ENCODE measurements around the gene DUSP8. TPM values are rescaled to one million over a fixed set of nuclear protein-coding genes. Genes with fewer than 3 reads are reported as not detected.

Gene DUSP8
- total and polyA plus RNA-seq, 2 of the 8 experiments (the other 6 are each of a cell fraction or from before 2014, with no cell fraction given): 2.8 to 3.6 TPM

GRCh38 chr11:1567721-1568100 is 4.4 kb downstream of the DUSP8 start (continued):
- TF ChIP-seq CHD7 (IDR thresholded peaks at IDR 0.05; ENCODE audit: insufficient replicate concordance, low read length) (no peak), ZNF274 (IDR thresholded peaks at IDR 0.05; ENCODE audit: borderline replicate concordance, extremely low read depth, low read length) (no peak), CHD2 (IDR thresholded peaks at IDR 0.05; ENCODE audit: low read length) (no peak), CREB1 (IDR thresholded peaks at IDR 0.05) (no peak), SP2 (IDR thresholded peaks at IDR 0.05; ENCODE audit: low read length) (no peak), ASH2L (IDR thresholded peaks at IDR 0.05; ENCODE audit: low read length) (no peak), KDM4A (IDR thresholded peaks at IDR 0.05; ENCODE audit: low read depth, low read length, severe bottlenecking) (no peak), KDM5A (IDR thresholded peaks at IDR 0.05; ENCODE audit: low read length) (no peak)
